Keratinocyte (primary cell): Measurements from ENCODE around the gene NOTUM. TPM values are rescaled to one million over a fixed set of nuclear protein-coding genes. Genes with fewer than 3 reads are reported as not detected.
"Not testable (repeated sequence)": the region's sequence is repeated elsewhere in the genome, so short reads cannot be mapped to it uniquely, and the experiment has no call there.

Experiments
- DNase-seq: peaks from one replicate; pipeline ENCODE4 v3.0.0-alpha.2; 2011; ENCODE audit warnings: low read depth, missing footprints, low spot score
- FAIRE-seq: peaks from 2 replicates; lab custom pipeline; 2011; peaks lifted over from hg19 to GRCh38; lab: Jason Lieb, UNC
- H2AFZ ChIP-seq: 2 replicates; pipeline ENCODE4 v1.6.0; 2012; ENCODE audit warnings: low read length, control low read depth, inconsistent platforms; ENCODE audit not compliant: control insufficient read depth
- H3K27ac ChIP-seq: 2 replicates; pipeline ENCODE4 v1.5.1; 2011; ENCODE audit warnings: low read length; ENCODE audit not compliant: control insufficient read depth, insufficient read depth
- H3K27me3 ChIP-seq: 3 replicates; pipeline ENCODE4 v1.6.0; 2011; ENCODE audit warnings: low read length; ENCODE audit not compliant: control insufficient read depth, insufficient read depth; ENCODE audit errors: extremely low read depth
- H3K36me3 ChIP-seq, 2 experiments: 2 replicates in 1 of 2; 3 replicates in 1 of 2; pipeline ENCODE4 v1.5.1; 2011; ENCODE audit warnings: low read length in 2 of 2, mild to moderate bottlenecking in 1 of 2; ENCODE audit not compliant: control insufficient read depth in 2 of 2, insufficient read depth in 2 of 2; ENCODE audit errors: extremely low read depth in 1 of 2
- H3K4me1 ChIP-seq: 3 replicates; pipeline ENCODE4 v1.5.1; 2011; ENCODE audit warnings: low read length; ENCODE audit not compliant: control insufficient read depth, insufficient read depth; ENCODE audit errors: extremely low read depth
- H3K4me2 ChIP-seq: 3 replicates; pipeline ENCODE4 v1.6.0; 2011; ENCODE audit warnings: low read depth, low read length; ENCODE audit not compliant: control insufficient read depth, insufficient read depth; ENCODE audit errors: extremely low read depth
- H3K4me3 ChIP-seq, 3 experiments: fragments of 200-600 bp in 1 of 3; sonication (generic) in 1 of 3; 2 replicates in 2 of 3; 3 replicates in 1 of 3; pipeline ENCODE4 v1.5.1; 2011 to 2016; ENCODE audit warnings: low read length in 3 of 3, mild to moderate bottlenecking in 3 of 3, control low read depth in 2 of 3, inconsistent platforms in 1 of 3, low read depth in 1 of 3, mixed read lengths in 1 of 3, mixed run types in 1 of 3, moderate library complexity in 1 of 3; ENCODE audit not compliant: control insufficient read depth in 2 of 3, insufficient read depth in 2 of 3; ENCODE audit errors: extremely low read depth in 1 of 3
- H3K79me2 ChIP-seq: 2 replicates; pipeline ENCODE4 v1.6.0; 2012; ENCODE audit warnings: low read length; ENCODE audit not compliant: control insufficient read depth, insufficient read depth
- H3K9ac ChIP-seq: 3 replicates; pipeline ENCODE4 v1.6.0; 2011; ENCODE audit warnings: low read length; ENCODE audit not compliant: control insufficient read depth, insufficient read depth; ENCODE audit errors: extremely low read depth
- H3K9me1 ChIP-seq: 3 replicates; pipeline ENCODE4 v1.6.0; 2011; ENCODE audit warnings: low read length; ENCODE audit not compliant: control insufficient read depth, insufficient read depth; ENCODE audit errors: extremely low read depth
- H3K9me3 ChIP-seq: 2 replicates; pipeline ENCODE4 v1.5.1; 2012; ENCODE audit warnings: low read depth, low read length; ENCODE audit not compliant: control insufficient read depth
- H4K20me1 ChIP-seq: 3 replicates; pipeline ENCODE4 v1.6.0; 2011; ENCODE audit warnings: low read length; ENCODE audit not compliant: control insufficient read depth, insufficient read depth; ENCODE audit errors: extremely low read depth
- CTCF ChIP-seq, 3 experiments: IDR thresholded peaks in 1 of 3; conservative IDR thresholded peaks in 1 of 3; optimal IDR thresholded peaks in 1 of 3; 2 replicates in 2 of 3; 3 replicates in 1 of 3; pipeline versions ENCODE3 to v1.5.1; 2011; ENCODE audit warnings: low read length in 3 of 3, mild to moderate bottlenecking in 3 of 3, moderate library complexity in 2 of 3, control low read depth in 1 of 3, inconsistent platforms in 1 of 3; ENCODE audit not compliant: insufficient read depth in 2 of 3; ENCODE audit errors: extremely low read depth in 1 of 3
- EZH2 ChIP-seq: IDR thresholded peaks from one replicate; pipeline ENCODE4 v1.6.1; 2012; ENCODE audit warnings: inconsistent platforms, mild to moderate bottlenecking, low read length, moderate library complexity
- dilution Hi-C: fragments of 300-500 bp; cut with MboI; formaldehyde crosslinking; loops from one replicate; pipeline ENCODE4 v1.7.0; 2020; ENCODE audit warnings: low sequenced_read_pairs; ENCODE audit not compliant: extremely low pct_ligation_motif_present
- polyA plus RNA-seq, 5 experiments: library from polyadenylated mRNA; depleted of rRNA in 3 of 5; stranded (reverse) in 3 of 5; stranded (forward) in 1 of 5; unstranded in 1 of 5; fragments of >200 nt; gene quantifications; 1 replicate in 1 of 5; 2 replicates in 3 of 5; 3 replicates in 1 of 5; pipeline versions ENCODE4 v1.2.1 to v1.2.3, GENCODE V29; 2011 to 2012; ENCODE audit warnings: missing spikeins in 2 of 5, low read depth in 1 of 5, low replicate concordance in 1 of 5

NOTUM gene
- polyA plus RNA-seq, 1 donor (not counting 4 experiments of a cell fraction or from before 2014, with no cell fraction given): not detected

- Histone ChIP-seq H3K27me3 (no peaks in the 10 kb centered on the region), H3K9ac (no peak overlapping the region), H3K4me2 (no peak overlapping the region), H4K20me1 (peaks cover 12% of the 10 kb centered on the region), H2AFZ (no peak overlapping the region), H3K9me1 (no peaks in the 10 kb centered on the region), H3K9me3 (no peaks in the 10 kb centered on the region), H3K79me2 (peaks cover 77% of the 10 kb centered on the region), H3K4me1 (peaks cover 33% of the 10 kb centered on the region), H3K36me3 (peaks cover 24 to 33% of the 10 kb centered on the region in 2 experiments), H3K4me3 (no peak overlapping the region), H3K27ac (no peak overlapping the region)
- FAIRE-seq (no peak), DNase-seq (no peak)
- dilution Hi-C loops: no loop called here
- TF ChIP-seq CTCF (optimal IDR thresholded peaks at IDR 0.05 in 1 of 3, IDR thresholded peaks at IDR 0.05 in 1 of 3, conservative IDR thresholded peaks at IDR 0.05 in 1 of 3; ENCODE audit: extremely low read depth in 1 of 3, insufficient read depth in 2 of 3, low read length in 3 of 3): no peak
- TF ChIP-seq EZH2: no peak
Measured at GRCh38 chr17:81920612-81921536, 40.1 kb downstream of the NOTUM start.

- TF ChIP-seq CTCF (optimal IDR thresholded peaks at IDR 0.05 in 1 of 3, IDR thresholded peaks at IDR 0.05 in 1 of 3, conservative IDR thresholded peaks at IDR 0.05 in 1 of 3; ENCODE audit: extremely low read depth in 1 of 3, insufficient read depth in 2 of 3, low read length in 3 of 3): no peak
- no peak for TF ChIP-seq EZH2
- no peaks in the 10 kb centered on the region for H3K27me3 ChIP-seq
- H3K79me2 ChIP-seq: peaks cover 65% of the 10 kb centered on the region
- no peaks in the 10 kb centered on the region for H3K9me3 ChIP-seq
- H4K20me1 ChIP-seq: peaks cover 9% of the 10 kb centered on the region
- dilution Hi-C loops: no loop called here
- no peak overlapping the region for H3K4me3 ChIP-seq
- H3K4me2 ChIP-seq: no peak overlapping the region
- no peak overlapping the region for H2AFZ ChIP-seq
- H3K36me3 ChIP-seq: peaks cover 36 to 43% of the 10 kb centered on the region in 2 experiments
- no peak for DNase-seq
- no peak overlapping the region for H3K9ac ChIP-seq
- no peak for FAIRE-seq
- no peaks in the 10 kb centered on the region for H3K9me1 ChIP-seq
- no peak overlapping the region for H3K27ac ChIP-seq
- peaks cover 22% of the 10 kb centered on the region for H3K4me1 ChIP-seq
Measured at GRCh38 chr17:81918832-81919545, 42.0 kb downstream of the NOTUM start.

DNA sequence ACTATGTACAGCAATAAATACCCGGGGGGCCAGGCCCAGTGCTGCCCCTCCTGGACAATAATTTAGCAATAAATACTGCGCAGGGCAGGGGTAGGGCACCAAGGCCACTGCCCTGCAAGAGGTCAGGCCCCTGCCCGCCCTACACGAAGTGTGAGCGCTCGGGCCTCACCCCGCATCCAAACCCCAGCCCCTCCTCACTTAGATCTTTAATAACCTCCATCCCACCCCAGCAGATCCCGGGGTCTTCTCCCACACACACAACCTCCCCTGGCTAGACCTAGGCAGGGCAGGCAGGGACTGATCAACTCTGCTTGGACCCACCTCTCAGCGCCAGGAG, 42.7 kb downstream of the NOTUM start:
- H3K27ac ChIP-seq, dilution Hi-C loops, DNase-seq, H3K4me2 ChIP-seq, H2AFZ ChIP-seq, H3K9me3 ChIP-seq, H3K9me1 ChIP-seq, H4K20me1 ChIP-seq, H3K9ac ChIP-seq, H3K27me3 ChIP-seq, FAIRE-seq: not testable (repeated sequence)
- peaks cover 59% of the 10 kb centered on the region for H3K79me2 ChIP-seq
- H3K4me3 ChIP-seq: peak overlapping the region in 1 of 3 experiments; percentile 50
- peaks cover 43 to 50% of the 10 kb centered on the region in 2 experiments for H3K36me3 ChIP-seq
- peaks cover 18% of the 10 kb centered on the region for H3K4me1 ChIP-seq
